H9 (cell line): ENCODE measurements around the gene GFER. TPM values are rescaled to one million over a fixed set of nuclear protein-coding genes. Genes with fewer than 3 reads are reported as not detected.

Experiments
- DNase-seq: peaks from one replicate; pipeline ENCODE4 v3.0.0-alpha.2; 2017
- H2AFZ ChIP-seq: one replicate; pipeline ENCODE4 v1.6.1; 2013; ENCODE audit warnings: mild to moderate bottlenecking, low read length, control low read depth, moderate library complexity
- H2AK5ac ChIP-seq: 2 replicates; pipeline ENCODE4 v1.6.1; 2013; ENCODE audit warnings: low read length, control low read depth, mixed read lengths; ENCODE audit not compliant: insufficient read length
- H2BK120ac ChIP-seq: one replicate; pipeline ENCODE4 v1.6.1; 2013; ENCODE audit warnings: low read depth, mild to moderate bottlenecking, low read length, control low read depth, inconsistent platforms; ENCODE audit not compliant: poor library complexity, severe bottlenecking
- H2BK12ac ChIP-seq: 2 replicates; pipeline ENCODE4 v1.6.1; 2013; ENCODE audit warnings: low read length, control low read depth, mixed read lengths, low read depth; ENCODE audit not compliant: insufficient read length
- H2BK15ac ChIP-seq: 2 replicates; pipeline ENCODE4 v1.6.1; 2013; ENCODE audit warnings: low read depth, low read length, control low read depth
- H2BK20ac ChIP-seq: one replicate; pipeline ENCODE4 v1.6.1; 2013; ENCODE audit warnings: low read depth, mild to moderate bottlenecking, low read length, control low read depth, inconsistent platforms; ENCODE audit not compliant: poor library complexity, severe bottlenecking
- H2BK5ac ChIP-seq: 2 replicates; pipeline ENCODE4 v1.6.1; 2013; ENCODE audit warnings: low read length, control low read depth, mixed read lengths; ENCODE audit not compliant: insufficient read length
- H3K14ac ChIP-seq: 2 replicates; pipeline ENCODE4 v1.6.1; 2013; ENCODE audit warnings: low read length, control low read depth; ENCODE audit not compliant: insufficient read depth
- H3K18ac ChIP-seq: 2 replicates; pipeline ENCODE4 v1.6.1; 2013; ENCODE audit warnings: low read depth, mild to moderate bottlenecking, mixed read lengths, low read length, control low read depth; ENCODE audit not compliant: insufficient read length
- H3K23ac ChIP-seq: 2 replicates; pipeline ENCODE4 v1.6.1; 2013; ENCODE audit warnings: low read length, control low read depth, mixed read lengths, low read depth; ENCODE audit not compliant: insufficient read length
- H3K23me2 ChIP-seq: 2 replicates; pipeline ENCODE4 v1.6.1; 2013; ENCODE audit warnings: low read depth, mild to moderate bottlenecking, mixed read lengths, low read length, control low read depth; ENCODE audit not compliant: insufficient read length, poor library complexity, severe bottlenecking
- H3K27ac ChIP-seq: 2 replicates; pipeline ENCODE4 v1.5.1; 2013; ENCODE audit warnings: low read length, control low read depth, mixed read lengths, low read depth; ENCODE audit not compliant: insufficient read length
- H3K27me3 ChIP-seq: 2 replicates; pipeline ENCODE4 v1.6.1; 2013; ENCODE audit warnings: low read length, control low read depth, inconsistent platforms; ENCODE audit not compliant: insufficient read depth
- H3K4ac ChIP-seq: 2 replicates; pipeline ENCODE4 v1.6.1; 2013; ENCODE audit warnings: low read depth, mild to moderate bottlenecking, control low read depth, inconsistent platforms, low read length, moderate library complexity
- H3K4me1 ChIP-seq: 2 replicates; pipeline ENCODE4 v1.6.1; 2013; ENCODE audit warnings: low read length, control low read depth, inconsistent platforms; ENCODE audit not compliant: insufficient read depth
- H3K4me2 ChIP-seq: 2 replicates; pipeline ENCODE4 v1.6.1; 2013; ENCODE audit warnings: low read length, control low read depth, mixed read lengths; ENCODE audit not compliant: insufficient read length, insufficient read depth
- H3K56ac ChIP-seq: 2 replicates; pipeline ENCODE4 v1.6.1; 2013; ENCODE audit warnings: low read depth, mild to moderate bottlenecking, mixed read lengths, low read length, control low read depth; ENCODE audit not compliant: insufficient read length
- H3K79me1 ChIP-seq: 2 replicates; pipeline ENCODE4 v1.6.1; 2013; ENCODE audit warnings: low read depth, mild to moderate bottlenecking, moderate library complexity, low read length, control low read depth, inconsistent platforms; ENCODE audit not compliant: insufficient read depth, poor library complexity, severe bottlenecking
- H3K79me2 ChIP-seq: 2 replicates; pipeline ENCODE4 v1.6.1; 2013; ENCODE audit warnings: low read length, control low read depth, inconsistent platforms; ENCODE audit not compliant: insufficient read depth
- H3K9ac ChIP-seq: 2 replicates; pipeline ENCODE4 v1.6.1; 2013; ENCODE audit warnings: low read length, control low read depth, mixed read lengths; ENCODE audit not compliant: insufficient read length; ENCODE audit errors: extremely low read depth
- H3K9me3 ChIP-seq: one replicate; pipeline ENCODE4 v1.6.1; 2013; ENCODE audit warnings: low read depth, low read length, inconsistent platforms; ENCODE audit not compliant: control insufficient read depth
- H3T11ph ChIP-seq: one replicate; pipeline ENCODE4 v1.6.1; 2013; ENCODE audit warnings: mild to moderate bottlenecking, low read length, control low read depth, inconsistent platforms
- H4K20me1 ChIP-seq: one replicate; pipeline ENCODE4 v1.6.1; 2013; ENCODE audit not compliant: control insufficient read depth, insufficient read length, insufficient read depth
- H4K5ac ChIP-seq: 2 replicates; pipeline ENCODE4 v1.6.1; 2013; ENCODE audit warnings: low read depth, mild to moderate bottlenecking, mixed read lengths, low read length, control low read depth; ENCODE audit not compliant: insufficient read length
- H4K8ac ChIP-seq: replicated peaks from 2 replicates; pipeline ENCODE4 v1.6.1; 2013; ENCODE audit warnings: low read length, control low read depth, mixed read lengths, low read depth; ENCODE audit not compliant: insufficient read length
- H4K91ac ChIP-seq: 2 replicates; pipeline ENCODE4 v1.6.1; 2013; ENCODE audit warnings: low read depth, mild to moderate bottlenecking, moderate library complexity, mixed read lengths, low read length, control low read depth; ENCODE audit not compliant: insufficient read length
- H3K27ac Mint-ChIP-seq, 3 experiments: 2 replicates in 2 of 3; 3 replicates in 1 of 3; pipeline ENCODE4 v1.8.0; 2020 to 2021; ENCODE audit warnings: mixed read lengths in 3 of 3, mild to moderate bottlenecking in 1 of 3, moderate library complexity in 1 of 3
- H3K27me3 Mint-ChIP-seq: 2 replicates; pipeline ENCODE4 v1.8.0; 2021; ENCODE audit warnings: low read depth, mild to moderate bottlenecking, moderate library complexity, mixed read lengths
- H3K36me3 Mint-ChIP-seq, 3 experiments: 2 replicates in 2 of 3; 3 replicates in 1 of 3; pipeline ENCODE4 v1.8.0; 2020 to 2021; ENCODE audit warnings: low read depth in 3 of 3, mixed read lengths in 3 of 3; ENCODE audit not compliant: insufficient read depth in 1 of 3
- H3K4me1 Mint-ChIP-seq, 2 experiments: 2 replicates each; pipeline ENCODE4 v1.8.0; 2020; ENCODE audit warnings: mixed read lengths in 2 of 2
- H3K4me3 Mint-ChIP-seq, 2 experiments: 2 replicates in 1 of 2; 3 replicates in 1 of 2; pipeline ENCODE4 v1.8.0; 2020 to 2021; ENCODE audit warnings: mild to moderate bottlenecking in 2 of 2, mixed read lengths in 2 of 2, moderate library complexity in 1 of 2
- H3K9me3 Mint-ChIP-seq, 2 experiments: 2 replicates in 1 of 2; 3 replicates in 1 of 2; pipeline ENCODE4 v1.8.0; 2020; ENCODE audit warnings: mild to moderate bottlenecking in 2 of 2, mixed read lengths in 2 of 2, moderate library complexity in 1 of 2
- CTCF ChIP-seq: fragments of 200-600 bp; sonication (generic); conservative IDR thresholded peaks from 3 replicates; pipeline ENCODE4 v1.8.0; 2021; ENCODE audit warnings: antibody characterized with exemption, mild to moderate bottlenecking
- WGBS: extraction: QIAGEN DNeasy Blood & Tissue Kit; methylation state at CpG from one replicate; pipeline ENCODE4 v1.1.7; 2013; ENCODE audit warnings: missing lambda C conversion rate, low lambda C conversion rate, mixed read lengths; ENCODE audit not compliant: insufficient read length; ENCODE audit errors: extremely low coverage; 5-methylcytosine and 5-hydroxymethylcytosine counted together
- total RNA-seq: library from RNA; stranded (reverse); gene quantifications from 2 replicates; pipeline ENCODE4 v1.2.1, GENCODE V29; 2021

The GFER gene
- total RNA-seq, 1 experiment from 2014 or later: 49.1 TPM

DNA sequence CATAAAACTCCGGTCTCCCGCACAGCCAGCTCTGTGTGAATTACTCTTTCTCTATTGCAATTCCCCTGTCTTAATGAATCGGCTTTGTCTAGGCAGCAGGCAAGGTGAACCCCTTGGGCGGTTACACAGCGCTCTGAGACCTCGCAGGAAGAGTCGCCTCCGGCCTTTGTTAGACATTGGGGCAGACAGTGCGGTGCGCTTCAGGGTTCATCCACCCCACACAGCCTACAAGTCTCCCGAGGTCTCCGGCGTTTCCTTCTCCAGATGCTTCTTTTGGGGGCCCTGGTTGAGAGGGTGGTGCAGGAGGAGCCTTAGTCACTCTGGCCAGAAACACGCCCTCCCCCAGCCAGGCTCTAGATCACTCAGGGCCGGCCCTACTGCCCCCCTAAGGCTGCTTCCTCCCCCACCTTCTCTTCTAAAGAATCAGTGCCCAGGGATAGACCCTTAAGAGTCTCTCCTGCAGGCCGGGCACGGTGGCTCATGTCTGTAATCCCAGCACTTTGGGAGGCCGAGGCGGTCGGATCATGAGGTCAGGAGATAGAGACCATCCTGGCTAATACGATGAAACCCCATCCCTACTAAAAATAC lies 39.3 kb upstream of the GFER start:
- Histone ChIP-seq H2AFZ (no peak overlapping the region), H3K4me2 (no peak overlapping the region), H3K23me2 (peaks cover 7% of the 10 kb centered on the region), H3K4ac (no peak overlapping the region), H3K9me3 (no peaks in the 10 kb centered on the region), H3K27me3 (no peaks in the 10 kb centered on the region), H3K79me1 (no peaks in the 10 kb centered on the region), H3K27ac (no peak overlapping the region), H4K20me1 (no peaks in the 10 kb centered on the region), H3K18ac (no peak overlapping the region), H2AK5ac (no peak overlapping the region), H2BK20ac (no peak overlapping the region), H3K23ac (no peak overlapping the region), H2BK15ac (no peak overlapping the region), H3K4me1 (peaks cover 4% of the 10 kb centered on the region; the same call in 1 of the 2 replicates), H4K8ac (no peak overlapping the region), H3T11ph (no peak overlapping the region), H4K5ac (no peak overlapping the region), H2BK120ac (no peak overlapping the region), H3K9ac (no peak overlapping the region), H2BK5ac (no peak overlapping the region), H3K14ac (no peak overlapping the region), H4K91ac (no peak overlapping the region), H3K56ac (no peak overlapping the region), H2BK12ac (no peak overlapping the region), H3K79me2 (no peaks in the 10 kb centered on the region)
- TF ChIP-seq CTCF: no peak
- Mint-ChIP-seq H3K4me1 (peaks cover 15 to 23% of the 10 kb centered on the region in 2 experiments), H3K9me3 (no peaks in the 10 kb centered on the region), H3K27ac (no peak overlapping the region; a peak in 2 of 7 replicates), H3K4me3 (peak overlapping the region; percentile 20 to 93; a peak in 3 of 5 replicates), H3K36me3 (peaks cover 0 to 5% (median 0%) of the 10 kb centered on the region in 3 experiments; a peak in 3 of 7 replicates), H3K27me3 (peaks cover 1% of the 10 kb centered on the region; the same call in 1 of the 2 replicates)
- DNase-seq: peak; percentile 30
- no CpG with 5 or more reads among the region's 21 CpGs for WGBS
